Keratinocyte (primary cell): ENCODE results near the gene KCTD17. TPM values are rescaled to one million over a fixed set of nuclear protein-coding genes. Genes with fewer than 3 reads are reported as not detected.

Experiments
- DNase-seq: peaks from one replicate; pipeline ENCODE4 v3.0.0-alpha.2; 2011; ENCODE audit warnings: low read depth, missing footprints, low spot score
- FAIRE-seq: peaks from 2 replicates; lab custom pipeline; 2011; peaks lifted over from hg19 to GRCh38; lab: Jason Lieb, UNC
- H2AFZ ChIP-seq: 2 replicates; pipeline ENCODE4 v1.6.0; 2012; ENCODE audit warnings: low read length, control low read depth, inconsistent platforms; ENCODE audit not compliant: control insufficient read depth
- H3K27ac ChIP-seq: 2 replicates; pipeline ENCODE4 v1.5.1; 2011; ENCODE audit warnings: low read length; ENCODE audit not compliant: control insufficient read depth, insufficient read depth
- H3K27me3 ChIP-seq: 3 replicates; pipeline ENCODE4 v1.6.0; 2011; ENCODE audit warnings: low read length; ENCODE audit not compliant: control insufficient read depth, insufficient read depth; ENCODE audit errors: extremely low read depth
- H3K36me3 ChIP-seq, 2 experiments: 2 replicates in 1 of 2; 3 replicates in 1 of 2; pipeline ENCODE4 v1.5.1; 2011; ENCODE audit warnings: low read length in 2 of 2, mild to moderate bottlenecking in 1 of 2; ENCODE audit not compliant: control insufficient read depth in 2 of 2, insufficient read depth in 2 of 2; ENCODE audit errors: extremely low read depth in 1 of 2
- H3K4me1 ChIP-seq: 3 replicates; pipeline ENCODE4 v1.5.1; 2011; ENCODE audit warnings: low read length; ENCODE audit not compliant: control insufficient read depth, insufficient read depth; ENCODE audit errors: extremely low read depth
- H3K4me2 ChIP-seq: 3 replicates; pipeline ENCODE4 v1.6.0; 2011; ENCODE audit warnings: low read depth, low read length; ENCODE audit not compliant: control insufficient read depth, insufficient read depth; ENCODE audit errors: extremely low read depth
- H3K4me3 ChIP-seq, 3 experiments: fragments of 200-600 bp in 1 of 3; sonication (generic) in 1 of 3; 2 replicates in 2 of 3; 3 replicates in 1 of 3; pipeline ENCODE4 v1.5.1; 2011 to 2016; ENCODE audit warnings: low read length in 3 of 3, mild to moderate bottlenecking in 3 of 3, control low read depth in 2 of 3, inconsistent platforms in 1 of 3, low read depth in 1 of 3, mixed read lengths in 1 of 3, mixed run types in 1 of 3, moderate library complexity in 1 of 3; ENCODE audit not compliant: control insufficient read depth in 2 of 3, insufficient read depth in 2 of 3; ENCODE audit errors: extremely low read depth in 1 of 3
- H3K79me2 ChIP-seq: 2 replicates; pipeline ENCODE4 v1.6.0; 2012; ENCODE audit warnings: low read length; ENCODE audit not compliant: control insufficient read depth, insufficient read depth
- H3K9ac ChIP-seq: 3 replicates; pipeline ENCODE4 v1.6.0; 2011; ENCODE audit warnings: low read length; ENCODE audit not compliant: control insufficient read depth, insufficient read depth; ENCODE audit errors: extremely low read depth
- H3K9me1 ChIP-seq: 3 replicates; pipeline ENCODE4 v1.6.0; 2011; ENCODE audit warnings: low read length; ENCODE audit not compliant: control insufficient read depth, insufficient read depth; ENCODE audit errors: extremely low read depth
- H3K9me3 ChIP-seq: 2 replicates; pipeline ENCODE4 v1.5.1; 2012; ENCODE audit warnings: low read depth, low read length; ENCODE audit not compliant: control insufficient read depth
- H4K20me1 ChIP-seq: 3 replicates; pipeline ENCODE4 v1.6.0; 2011; ENCODE audit warnings: low read length; ENCODE audit not compliant: control insufficient read depth, insufficient read depth; ENCODE audit errors: extremely low read depth
- EZH2 ChIP-seq: IDR thresholded peaks from one replicate; pipeline ENCODE4 v1.6.1; 2012; ENCODE audit warnings: inconsistent platforms, mild to moderate bottlenecking, low read length, moderate library complexity
- dilution Hi-C: fragments of 300-500 bp; cut with MboI; formaldehyde crosslinking; loops from one replicate; pipeline ENCODE4 v1.7.0; 2020; ENCODE audit warnings: low sequenced_read_pairs; ENCODE audit not compliant: extremely low pct_ligation_motif_present
- polyA plus RNA-seq, 5 experiments: library from polyadenylated mRNA; depleted of rRNA in 3 of 5; stranded (reverse) in 3 of 5; stranded (forward) in 1 of 5; unstranded in 1 of 5; fragments of >200 nt; gene quantifications; 1 replicate in 1 of 5; 2 replicates in 3 of 5; 3 replicates in 1 of 5; pipeline versions ENCODE4 v1.2.1 to v1.2.3, GENCODE V29; 2011 to 2012; ENCODE audit warnings: missing spikeins in 2 of 5, low read depth in 1 of 5, low replicate concordance in 1 of 5
- TF ChIP-seq, protein P1 (sequence below), 3 experiments: IDR thresholded peaks in 1 of 3; conservative IDR thresholded peaks in 1 of 3; optimal IDR thresholded peaks in 1 of 3; 2 replicates in 2 of 3; 3 replicates in 1 of 3; pipeline versions ENCODE3 to v1.5.1; 2011; ENCODE audit warnings: low read length in 3 of 3, mild to moderate bottlenecking in 3 of 3, moderate library complexity in 2 of 3, control low read depth in 1 of 3, inconsistent platforms in 1 of 3; ENCODE audit not compliant: insufficient read depth in 2 of 3; ENCODE audit errors: extremely low read depth in 1 of 3

The KCTD17 gene
- polyA plus RNA-seq, 1 donor (not counting 4 experiments of a cell fraction or from before 2014, with no cell fraction given) = 16.3 TPM

DNA sequence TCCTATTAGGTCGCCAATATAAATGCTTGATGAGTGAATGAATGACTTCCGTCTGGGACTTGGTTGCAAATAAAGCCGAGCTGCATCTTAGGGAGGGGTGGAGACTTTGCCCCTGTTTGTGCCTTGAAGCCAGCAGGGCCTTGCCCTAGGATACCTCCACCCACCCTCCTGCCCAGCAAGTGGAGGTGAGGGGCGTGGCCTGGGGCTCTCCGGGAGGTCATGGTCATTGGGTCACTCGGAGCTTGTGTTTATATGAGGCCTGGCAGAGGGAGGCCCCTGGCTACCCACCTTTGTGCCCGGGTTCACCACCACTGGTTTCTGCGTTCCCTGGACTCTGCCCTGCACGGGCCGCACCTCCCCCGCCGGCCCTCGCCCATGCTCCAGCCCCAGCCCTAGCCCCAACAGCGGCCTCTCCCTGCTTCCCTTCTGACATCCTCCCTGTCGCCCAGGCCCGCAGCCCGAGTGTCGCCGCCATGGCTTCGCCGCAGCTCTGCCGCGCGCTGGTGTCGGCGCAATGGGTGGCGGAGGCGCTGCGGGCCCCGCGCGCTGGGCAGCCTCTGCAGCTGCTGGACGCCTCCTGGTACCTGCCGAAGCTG is 27.7 kb upstream of the KCTD17 start:
- peaks cover 11 to 29% of the 10 kb centered on the region in 2 experiments for H3K36me3 ChIP-seq
- FAIRE-seq (no peak), DNase-seq (no peak)
- H4K20me1 ChIP-seq = no peaks in the 10 kb centered on the region
- peaks cover 4% of the 10 kb centered on the region for H3K4me1 ChIP-seq
- no peak for TF ChIP-seq EZH2
- TF ChIP-seq, protein P1, sequence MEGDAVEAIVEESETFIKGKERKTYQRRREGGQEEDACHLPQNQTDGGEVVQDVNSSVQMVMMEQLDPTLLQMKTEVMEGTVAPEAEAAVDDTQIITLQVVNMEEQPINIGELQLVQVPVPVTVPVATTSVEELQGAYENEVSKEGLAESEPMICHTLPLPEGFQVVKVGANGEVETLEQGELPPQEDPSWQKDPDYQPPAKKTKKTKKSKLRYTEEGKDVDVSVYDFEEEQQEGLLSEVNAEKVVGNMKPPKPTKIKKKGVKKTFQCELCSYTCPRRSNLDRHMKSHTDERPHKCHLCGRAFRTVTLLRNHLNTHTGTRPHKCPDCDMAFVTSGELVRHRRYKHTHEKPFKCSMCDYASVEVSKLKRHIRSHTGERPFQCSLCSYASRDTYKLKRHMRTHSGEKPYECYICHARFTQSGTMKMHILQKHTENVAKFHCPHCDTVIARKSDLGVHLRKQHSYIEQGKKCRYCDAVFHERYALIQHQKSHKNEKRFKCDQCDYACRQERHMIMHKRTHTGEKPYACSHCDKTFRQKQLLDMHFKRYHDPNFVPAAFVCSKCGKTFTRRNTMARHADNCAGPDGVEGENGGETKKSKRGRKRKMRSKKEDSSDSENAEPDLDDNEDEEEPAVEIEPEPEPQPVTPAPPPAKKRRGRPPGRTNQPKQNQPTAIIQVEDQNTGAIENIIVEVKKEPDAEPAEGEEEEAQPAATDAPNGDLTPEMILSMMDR (optimal IDR thresholded peaks at IDR 0.05 in 1 of 3, IDR thresholded peaks at IDR 0.05 in 1 of 3, conservative IDR thresholded peaks at IDR 0.05 in 1 of 3; ENCODE audit: extremely low read depth in 1 of 3, insufficient read depth in 2 of 3, low read length in 3 of 3) = no peak
- no peaks in the 10 kb centered on the region for H3K27me3 ChIP-seq
- no peak overlapping the region for H3K4me2 ChIP-seq
- peaks cover 8% of the 10 kb centered on the region for H3K79me2 ChIP-seq
- no peak overlapping the region for H2AFZ ChIP-seq
- no peak overlapping the region for H3K4me3 ChIP-seq
- no peak overlapping the region for H3K27ac ChIP-seq
- no peaks in the 10 kb centered on the region for H3K9me1 ChIP-seq
- no peaks in the 10 kb centered on the region for H3K9me3 ChIP-seq
- dilution Hi-C loops = no loop called here
- H3K9ac ChIP-seq = no peak overlapping the region

DNA sequence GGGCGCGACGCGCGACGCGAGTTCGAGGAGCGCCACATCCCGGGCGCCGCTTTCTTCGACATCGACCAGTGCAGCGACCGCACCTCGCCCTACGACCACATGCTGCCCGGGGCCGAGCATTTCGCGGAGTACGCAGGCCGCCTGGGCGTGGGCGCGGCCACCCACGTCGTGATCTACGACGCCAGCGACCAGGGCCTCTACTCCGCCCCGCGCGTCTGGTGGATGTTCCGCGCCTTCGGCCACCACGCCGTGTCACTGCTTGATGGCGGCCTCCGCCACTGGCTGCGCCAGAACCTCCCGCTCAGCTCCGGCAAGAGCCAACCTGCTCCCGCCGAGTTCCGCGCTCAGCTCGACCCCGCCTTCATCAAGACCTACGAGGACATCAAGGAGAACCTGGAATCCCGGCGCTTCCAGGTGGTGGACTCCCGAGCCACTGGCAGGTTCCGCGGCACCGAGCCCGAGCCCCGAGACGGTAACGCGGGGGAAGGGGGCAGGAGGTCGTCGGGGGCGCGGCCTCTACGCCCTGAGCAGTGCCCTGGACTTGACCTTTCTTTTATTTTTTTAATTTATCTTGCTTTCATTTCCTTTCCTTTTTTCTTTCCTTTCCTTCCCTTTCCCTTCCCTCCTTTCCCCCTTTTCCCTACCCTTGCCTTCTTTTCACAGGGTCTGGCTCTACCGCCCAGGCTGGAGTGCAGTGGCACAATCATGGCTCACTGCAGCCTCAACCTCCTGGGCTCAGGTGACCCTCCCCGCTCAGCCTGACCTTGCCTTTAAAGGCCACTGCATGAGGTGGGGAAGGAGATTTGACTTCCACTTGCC is 27.0 kb upstream of the KCTD17 start:
- TF ChIP-seq EZH2 = no peak
- TF ChIP-seq, protein P1 (optimal IDR thresholded peaks at IDR 0.05 in 1 of 3, IDR thresholded peaks at IDR 0.05 in 1 of 3, conservative IDR thresholded peaks at IDR 0.05 in 1 of 3; ENCODE audit: extremely low read depth in 1 of 3, insufficient read depth in 2 of 3, low read length in 3 of 3) = no peak
- Histone ChIP-seq H3K79me2 (peaks cover 8% of the 10 kb centered on the region), H2AFZ (no peak overlapping the region), H3K4me1 (peaks cover 4% of the 10 kb centered on the region), H4K20me1 (no peaks in the 10 kb centered on the region), H3K9ac (no peak overlapping the region), H3K4me3 (no peak overlapping the region), H3K9me1 (no peaks in the 10 kb centered on the region), H3K27me3 (no peaks in the 10 kb centered on the region), H3K4me2 (no peak overlapping the region), H3K9me3 (no peaks in the 10 kb centered on the region), H3K27ac (no peak overlapping the region), H3K36me3 (peaks cover 13 to 29% of the 10 kb centered on the region in 2 experiments)
- DNase-seq (no peak), FAIRE-seq (no peak)
- dilution Hi-C loops = no loop called here
